ENCODE data around the gene IRS1.

DNA sequence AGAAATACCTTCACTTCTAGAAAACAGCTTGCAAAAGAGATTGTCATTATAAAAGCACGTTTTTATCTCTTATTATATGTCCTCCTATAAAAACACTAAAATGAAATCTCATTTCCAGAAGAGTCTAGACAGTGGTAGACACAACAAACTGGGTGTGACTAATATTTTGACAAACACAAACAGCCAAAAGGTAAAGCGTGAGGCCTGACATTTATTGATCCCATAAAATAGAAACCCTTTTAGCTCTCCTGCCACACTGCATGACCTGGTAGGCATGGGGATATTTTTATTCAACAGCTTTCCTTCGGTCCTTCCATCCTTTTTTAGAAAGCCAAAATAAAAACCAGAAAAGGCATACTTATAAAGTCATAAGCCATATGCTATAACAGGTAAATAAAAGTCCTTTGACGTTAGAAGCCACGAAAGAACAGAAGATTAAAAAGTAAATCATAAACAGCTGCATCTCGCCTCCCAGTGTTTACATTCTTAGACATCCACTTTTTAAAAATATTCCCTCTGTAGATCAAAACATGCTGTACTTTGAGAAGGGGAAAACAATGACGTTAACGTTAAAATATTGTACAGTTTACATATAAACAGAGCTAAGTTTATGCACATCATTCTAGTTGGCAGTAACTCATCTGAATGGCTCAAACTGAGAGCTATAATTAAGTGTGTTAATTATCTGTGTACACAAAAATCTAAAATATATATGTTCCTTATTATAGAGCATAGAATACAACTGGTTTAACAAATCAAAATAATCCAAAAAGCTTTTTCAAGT, 44.6 kb downstream of the IRS1 start:
- TF ChIP-seq, protein P1, sequence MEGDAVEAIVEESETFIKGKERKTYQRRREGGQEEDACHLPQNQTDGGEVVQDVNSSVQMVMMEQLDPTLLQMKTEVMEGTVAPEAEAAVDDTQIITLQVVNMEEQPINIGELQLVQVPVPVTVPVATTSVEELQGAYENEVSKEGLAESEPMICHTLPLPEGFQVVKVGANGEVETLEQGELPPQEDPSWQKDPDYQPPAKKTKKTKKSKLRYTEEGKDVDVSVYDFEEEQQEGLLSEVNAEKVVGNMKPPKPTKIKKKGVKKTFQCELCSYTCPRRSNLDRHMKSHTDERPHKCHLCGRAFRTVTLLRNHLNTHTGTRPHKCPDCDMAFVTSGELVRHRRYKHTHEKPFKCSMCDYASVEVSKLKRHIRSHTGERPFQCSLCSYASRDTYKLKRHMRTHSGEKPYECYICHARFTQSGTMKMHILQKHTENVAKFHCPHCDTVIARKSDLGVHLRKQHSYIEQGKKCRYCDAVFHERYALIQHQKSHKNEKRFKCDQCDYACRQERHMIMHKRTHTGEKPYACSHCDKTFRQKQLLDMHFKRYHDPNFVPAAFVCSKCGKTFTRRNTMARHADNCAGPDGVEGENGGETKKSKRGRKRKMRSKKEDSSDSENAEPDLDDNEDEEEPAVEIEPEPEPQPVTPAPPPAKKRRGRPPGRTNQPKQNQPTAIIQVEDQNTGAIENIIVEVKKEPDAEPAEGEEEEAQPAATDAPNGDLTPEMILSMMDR (IDR thresholded peaks at IDR 0.05; ENCODE audit: insufficient read depth, low read length, poor library complexity, severe bottlenecking) = no peak
- TF ChIP-seq EZH2phosphoT487 (conservative IDR thresholded peaks at IDR 0.05; ENCODE audit: low read length) = no peak

Measured in SU-DHL-6 (cell line).